Liver (tissue), 3 donors: ENCODE data around the gene INIP.

Source experiments
- CTCF ChIP-seq: fragments of 150-350 bp; IDR thresholded peaks from 2 replicates; pipeline ENCODE4 v1.5.1; 2017; ENCODE audit warnings: improper control_type of control experiment, low read depth, low read length; ENCODE audit not compliant: missing input control
- RAD21 ChIP-seq, 2 donors: IDR thresholded peaks; 2 replicates each; pipeline ENCODE4 v1.6.1; 2016; ENCODE audit warnings: antibody characterized with exemption in 2 of 2, mild to moderate bottlenecking in 2 of 2
- ZBTB33 ChIP-seq: IDR thresholded peaks from 2 replicates; pipeline ENCODE4 v1.6.1; 2016; ENCODE audit warnings: antibody characterized with exemption
- TF ChIP-seq, protein P1 (sequence below): IDR thresholded peaks from 2 replicates; pipeline ENCODE4 v1.6.1; 2016; ENCODE audit warnings: antibody characterized with exemption, mild to moderate bottlenecking
- donor health status: healthy.
- donor health status: healthy.

DNA sequence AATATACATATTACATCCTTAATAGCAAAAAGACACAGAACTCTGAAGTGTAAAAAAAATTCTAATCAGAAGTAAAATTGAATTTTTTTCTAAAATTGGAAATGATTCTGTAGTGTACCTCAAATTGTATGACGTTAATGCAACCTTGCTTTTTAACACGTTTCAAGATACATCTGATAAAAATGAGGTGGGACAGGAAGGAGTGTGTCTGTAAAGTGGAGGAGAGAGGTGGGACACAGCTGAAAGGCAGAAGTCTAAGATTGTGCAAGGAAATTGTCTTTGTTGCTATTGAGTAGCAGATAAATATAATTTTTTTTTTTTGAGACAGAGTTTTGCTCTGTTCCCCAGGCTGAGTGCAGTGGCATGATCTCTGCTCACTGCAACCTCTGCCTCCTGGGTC lies 17.0 kb upstream of the INIP start:
- TF ChIP-seq CTCF, result no peak
- TF ChIP-seq, protein P1, sequence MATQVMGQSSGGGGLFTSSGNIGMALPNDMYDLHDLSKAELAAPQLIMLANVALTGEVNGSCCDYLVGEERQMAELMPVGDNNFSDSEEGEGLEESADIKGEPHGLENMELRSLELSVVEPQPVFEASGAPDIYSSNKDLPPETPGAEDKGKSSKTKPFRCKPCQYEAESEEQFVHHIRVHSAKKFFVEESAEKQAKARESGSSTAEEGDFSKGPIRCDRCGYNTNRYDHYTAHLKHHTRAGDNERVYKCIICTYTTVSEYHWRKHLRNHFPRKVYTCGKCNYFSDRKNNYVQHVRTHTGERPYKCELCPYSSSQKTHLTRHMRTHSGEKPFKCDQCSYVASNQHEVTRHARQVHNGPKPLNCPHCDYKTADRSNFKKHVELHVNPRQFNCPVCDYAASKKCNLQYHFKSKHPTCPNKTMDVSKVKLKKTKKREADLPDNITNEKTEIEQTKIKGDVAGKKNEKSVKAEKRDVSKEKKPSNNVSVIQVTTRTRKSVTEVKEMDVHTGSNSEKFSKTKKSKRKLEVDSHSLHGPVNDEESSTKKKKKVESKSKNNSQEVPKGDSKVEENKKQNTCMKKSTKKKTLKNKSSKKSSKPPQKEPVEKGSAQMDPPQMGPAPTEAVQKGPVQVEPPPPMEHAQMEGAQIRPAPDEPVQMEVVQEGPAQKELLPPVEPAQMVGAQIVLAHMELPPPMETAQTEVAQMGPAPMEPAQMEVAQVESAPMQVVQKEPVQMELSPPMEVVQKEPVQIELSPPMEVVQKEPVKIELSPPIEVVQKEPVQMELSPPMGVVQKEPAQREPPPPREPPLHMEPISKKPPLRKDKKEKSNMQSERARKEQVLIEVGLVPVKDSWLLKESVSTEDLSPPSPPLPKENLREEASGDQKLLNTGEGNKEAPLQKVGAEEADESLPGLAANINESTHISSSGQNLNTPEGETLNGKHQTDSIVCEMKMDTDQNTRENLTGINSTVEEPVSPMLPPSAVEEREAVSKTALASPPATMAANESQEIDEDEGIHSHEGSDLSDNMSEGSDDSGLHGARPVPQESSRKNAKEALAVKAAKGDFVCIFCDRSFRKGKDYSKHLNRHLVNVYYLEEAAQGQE, result no peak
- no peak for TF ChIP-seq RAD21 (IDR thresholded peaks at IDR 0.05)
- no peak for TF ChIP-seq ZBTB33
